Measurements from ENCODE around the gene RAET1L.
"Not testable (repeated sequence)": the region's sequence is repeated elsewhere in the genome, so short reads cannot be mapped to it uniquely, and the experiment has no call there.

DNA sequence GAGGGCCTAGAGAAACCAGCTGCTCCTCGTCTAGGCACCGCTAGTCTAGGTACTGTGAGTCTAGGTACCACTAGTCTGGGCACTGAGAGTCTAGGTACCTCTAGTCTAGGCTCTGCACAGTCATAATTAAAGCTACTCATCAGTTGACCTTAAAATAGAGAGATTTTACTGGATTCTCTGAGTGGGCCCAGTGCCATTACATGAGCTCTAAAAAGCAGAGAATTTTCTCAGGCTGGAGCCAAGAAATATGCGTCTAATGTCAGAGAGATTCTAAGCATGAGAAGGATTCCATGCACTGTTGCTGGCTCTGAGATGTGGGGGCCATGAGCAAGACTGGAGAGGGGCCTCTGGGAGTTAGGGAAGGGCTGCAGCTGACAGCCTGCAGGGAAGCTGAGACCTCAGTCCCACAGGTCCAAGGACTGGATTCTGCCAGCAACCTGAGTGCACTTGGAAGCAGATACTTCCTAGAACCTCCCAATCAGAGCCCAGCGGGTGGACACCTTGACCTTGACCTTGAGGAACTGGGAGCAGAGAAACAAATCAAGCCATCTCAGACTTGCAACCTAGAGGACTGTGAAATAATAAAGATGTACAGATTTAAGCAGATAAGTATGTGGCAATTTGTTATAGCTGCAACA, 49.2 kb upstream of the RAET1L start:
- TF ChIP-seq, protein P1, sequence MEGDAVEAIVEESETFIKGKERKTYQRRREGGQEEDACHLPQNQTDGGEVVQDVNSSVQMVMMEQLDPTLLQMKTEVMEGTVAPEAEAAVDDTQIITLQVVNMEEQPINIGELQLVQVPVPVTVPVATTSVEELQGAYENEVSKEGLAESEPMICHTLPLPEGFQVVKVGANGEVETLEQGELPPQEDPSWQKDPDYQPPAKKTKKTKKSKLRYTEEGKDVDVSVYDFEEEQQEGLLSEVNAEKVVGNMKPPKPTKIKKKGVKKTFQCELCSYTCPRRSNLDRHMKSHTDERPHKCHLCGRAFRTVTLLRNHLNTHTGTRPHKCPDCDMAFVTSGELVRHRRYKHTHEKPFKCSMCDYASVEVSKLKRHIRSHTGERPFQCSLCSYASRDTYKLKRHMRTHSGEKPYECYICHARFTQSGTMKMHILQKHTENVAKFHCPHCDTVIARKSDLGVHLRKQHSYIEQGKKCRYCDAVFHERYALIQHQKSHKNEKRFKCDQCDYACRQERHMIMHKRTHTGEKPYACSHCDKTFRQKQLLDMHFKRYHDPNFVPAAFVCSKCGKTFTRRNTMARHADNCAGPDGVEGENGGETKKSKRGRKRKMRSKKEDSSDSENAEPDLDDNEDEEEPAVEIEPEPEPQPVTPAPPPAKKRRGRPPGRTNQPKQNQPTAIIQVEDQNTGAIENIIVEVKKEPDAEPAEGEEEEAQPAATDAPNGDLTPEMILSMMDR (IDR thresholded peaks at IDR 0.05) = not testable (repeated sequence)
- not testable (repeated sequence) for TF ChIP-seq POLR2A (IDR thresholded peaks at IDR 0.05)

All from Peyer's patch (tissue), 4 donors.